Large intestine (tissue), 3 donors: ENCODE results near the gene TMPO. TPM values are rescaled to one million over a fixed set of nuclear protein-coding genes. Genes with fewer than 3 reads are reported as not detected.
A peak's percentile ranks its signal among the peaks of the same experiment; 100 is the strongest.

Source experiments
- DNase-seq, 2 donors: peaks; one replicate each; pipeline versions ENCODE4 v3.0.0 to v3.0.0-alpha.2; 2013
- H3K27ac ChIP-seq: one replicate; pipeline ENCODE4 v1.5.1; 2013; ENCODE audit warnings: low read length
- H3K27me3 ChIP-seq: 2 replicates; pipeline ENCODE4 v1.6.1; 2013; ENCODE audit warnings: low read length; ENCODE audit not compliant: control insufficient read depth, insufficient read depth
- H3K36me3 ChIP-seq: 2 replicates; pipeline ENCODE4 v1.6.1; 2013; ENCODE audit warnings: low read length; ENCODE audit not compliant: control insufficient read depth, insufficient read depth
- H3K4me1 ChIP-seq: one replicate; pipeline ENCODE4 v1.6.1; 2013; ENCODE audit warnings: low read length; ENCODE audit not compliant: control insufficient read depth, insufficient read depth
- H3K4me3 ChIP-seq: one replicate; pipeline ENCODE4 v1.5.1; 2013; ENCODE audit warnings: low read length
- H3K9me3 ChIP-seq: one replicate; pipeline ENCODE4 v1.6.1; 2013; ENCODE audit warnings: mild to moderate bottlenecking, low read depth, low read length, moderate library complexity; ENCODE audit not compliant: control insufficient read depth
- WGBS: methylation state at CpG from one replicate; pipeline ENCODE4 v1.1.5; 2013; ENCODE audit warnings: low lambda C conversion rate; ENCODE audit not compliant: insufficient coverage; 5-methylcytosine and 5-hydroxymethylcytosine counted together
- polyA plus RNA-seq: library from polyadenylated mRNA; unstranded; fragments of 120-200 nt; gene quantifications from one replicate; pipeline ENCODE4 v1.2.1, GENCODE V29; 2013

The TMPO gene
- polyA plus RNA-seq, 1 donor, result 100 TPM

DNA sequence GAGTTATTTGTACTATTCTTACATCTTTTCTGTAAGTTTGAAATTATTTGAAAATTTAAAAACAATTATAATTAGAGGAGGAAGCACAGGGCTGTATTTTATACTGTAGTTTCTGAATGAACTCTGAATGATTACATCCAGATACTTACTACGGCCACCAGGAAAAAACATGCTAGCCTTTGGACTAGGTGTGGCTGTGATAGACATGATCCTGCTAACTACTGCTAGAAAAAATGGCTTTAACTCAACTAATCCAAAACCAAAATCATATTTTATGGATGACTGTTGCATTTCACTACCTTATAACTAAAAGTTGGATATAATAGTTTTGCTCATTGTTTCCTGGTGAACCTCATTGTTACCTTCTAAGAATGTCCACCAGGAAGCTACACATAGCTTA is 63.0 kb downstream of the TMPO start:
- peak overlapping the region; percentile 79 for H3K27ac ChIP-seq
- peak; percentile 70 to 81 for DNase-seq
- WGBS, result no CpG with 5 or more reads among the region's 1 CpG
- no peaks in the 10 kb centered on the region for H3K36me3 ChIP-seq
- no peaks in the 10 kb centered on the region for H3K9me3 ChIP-seq
- no peaks in the 10 kb centered on the region for H3K27me3 ChIP-seq
- peaks cover 26% of the 10 kb centered on the region for H3K4me1 ChIP-seq
- no peak overlapping the region for H3K4me3 ChIP-seq

DNA sequence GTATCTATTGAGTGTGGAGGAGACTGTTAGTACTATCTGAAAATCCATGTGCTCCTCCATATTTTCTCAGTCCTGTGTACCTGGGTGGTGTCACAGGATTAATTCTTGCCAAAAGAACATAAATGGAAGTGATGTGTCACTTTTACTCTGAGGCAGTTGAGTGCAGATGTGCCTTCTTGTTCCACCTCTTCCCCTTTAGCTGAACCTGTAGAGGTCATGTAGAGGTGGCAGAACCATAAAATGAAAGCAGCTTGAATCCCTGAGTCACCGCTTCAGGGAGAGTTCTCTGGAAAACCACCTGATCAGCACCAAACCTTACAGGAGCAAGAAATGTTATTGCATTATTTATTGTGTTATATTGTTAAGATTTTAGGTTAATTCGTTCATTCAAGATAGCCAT is 63.4 kb downstream of the TMPO start:
- peaks cover 23% of the 10 kb centered on the region for H3K4me1 ChIP-seq
- peak; percentile 85 to 92 for DNase-seq
- peak overlapping the region; percentile 79 for H3K27ac ChIP-seq
- H3K9me3 ChIP-seq, result no peaks in the 10 kb centered on the region
- WGBS, result 38% methylated on average over 1 of the region's 2 CpGs
- H3K36me3 ChIP-seq, result no peaks in the 10 kb centered on the region
- H3K4me3 ChIP-seq, result no peak overlapping the region
- no peaks in the 10 kb centered on the region for H3K27me3 ChIP-seq

DNA sequence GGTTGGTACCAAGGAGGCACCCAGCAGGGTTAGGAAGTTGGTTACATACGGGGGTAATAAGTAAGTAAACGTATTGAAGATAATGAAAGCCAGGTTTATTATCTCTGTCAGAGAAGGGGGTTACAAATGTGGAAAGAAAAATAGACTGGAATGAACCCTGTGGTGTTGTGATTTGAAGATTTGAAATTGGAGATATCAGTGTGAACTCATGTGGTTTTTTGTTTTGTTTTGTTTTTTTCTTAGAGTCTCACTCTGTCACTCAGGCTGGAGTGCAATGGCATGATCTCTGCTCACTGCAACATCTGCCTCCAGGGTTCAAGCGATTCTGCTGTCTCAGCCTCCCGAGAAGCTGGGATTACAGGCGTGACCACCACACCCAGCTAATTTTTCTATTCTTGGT is 64.0 kb downstream of the TMPO start:
- Histone ChIP-seq H3K27ac (peak overlapping the region; percentile 79), H3K27me3 (no peaks in the 10 kb centered on the region), H3K36me3 (no peaks in the 10 kb centered on the region), H3K4me1 (peaks cover 21% of the 10 kb centered on the region), H3K4me3 (no peak overlapping the region), H3K9me3 (no peaks in the 10 kb centered on the region)
- WGBS, result 46% methylated on average over 2 of the region's 5 CpGs
- DNase-seq, result no peak

DNA sequence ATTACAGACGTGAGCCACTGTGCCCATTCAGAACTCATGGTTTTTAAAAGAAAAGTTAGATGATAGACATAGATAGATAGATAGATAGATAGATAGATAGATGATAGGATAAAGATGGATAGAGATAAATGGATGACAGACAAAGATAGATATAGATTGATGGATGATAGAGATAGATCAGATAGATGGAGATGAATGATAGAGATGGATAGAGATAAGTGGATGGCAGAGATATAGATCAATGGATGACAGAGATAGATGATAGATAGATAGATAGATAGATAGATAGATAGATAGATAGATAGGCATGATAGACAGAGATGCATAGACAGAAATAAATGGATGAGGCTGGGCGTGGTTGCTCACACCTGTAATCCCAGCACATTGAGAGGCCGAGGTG is 64.4 kb downstream of the TMPO start:
- H3K27ac ChIP-seq, result peak overlapping the region; percentile 79
- H3K4me3 ChIP-seq, result no peak overlapping the region
- no peaks in the 10 kb centered on the region for H3K9me3 ChIP-seq
- no peaks in the 10 kb centered on the region for H3K36me3 ChIP-seq
- H3K27me3 ChIP-seq, result no peaks in the 10 kb centered on the region
- peaks cover 16% of the 10 kb centered on the region for H3K4me1 ChIP-seq
- 88% methylated on average over 1 of the region's 3 CpGs for WGBS
- no peak for DNase-seq

DNA sequence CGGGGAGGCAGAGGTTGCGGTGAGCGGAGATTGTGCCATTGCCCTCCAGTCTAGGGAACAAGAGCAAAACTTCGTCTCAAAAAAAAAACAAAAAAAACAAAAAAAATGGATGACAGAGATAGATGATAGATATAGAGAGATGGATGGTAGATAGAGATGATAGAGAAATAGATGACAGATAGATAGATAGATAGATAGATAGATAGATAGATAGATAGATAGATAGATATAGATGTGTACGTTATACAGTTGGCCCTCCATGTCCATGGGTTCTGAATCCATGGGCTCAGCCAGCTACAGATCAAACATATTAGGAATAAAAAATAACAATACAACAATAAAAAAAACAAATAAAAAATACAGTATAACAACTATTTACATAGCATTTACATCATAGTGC is 65.3 kb downstream of the TMPO start:
- Histone ChIP-seq H3K36me3 (no peaks in the 10 kb centered on the region), H3K27ac (no peak overlapping the region), H3K9me3 (no peaks in the 10 kb centered on the region), H3K27me3 (no peaks in the 10 kb centered on the region), H3K4me3 (no peak overlapping the region), H3K4me1 (peaks cover 11% of the 10 kb centered on the region)
- DNase-seq, result no peak
- WGBS, result 95% methylated on average over 4 of the region's 5 CpGs

DNA sequence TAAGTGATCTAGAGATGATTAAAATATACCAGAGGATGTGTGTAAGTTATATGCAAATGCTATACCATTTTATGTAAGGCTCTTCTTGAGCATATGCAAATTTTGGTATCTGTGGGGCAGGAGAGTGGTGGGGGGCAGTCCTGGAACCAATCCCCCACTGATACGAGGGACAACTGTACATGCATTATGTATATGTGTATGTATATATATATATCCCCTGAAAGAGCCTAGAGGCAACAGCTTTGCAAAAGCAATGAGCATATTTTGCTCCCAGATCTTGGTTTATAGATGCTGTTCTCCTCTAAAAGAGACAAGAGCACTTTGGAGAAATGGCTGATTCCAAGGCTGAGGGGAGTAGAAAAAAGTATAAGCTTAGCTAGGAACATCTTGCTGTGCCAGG is 65.7 kb downstream of the TMPO start:
- Histone ChIP-seq H3K27ac (no peak overlapping the region), H3K4me1 (peaks cover 11% of the 10 kb centered on the region), H3K9me3 (no peaks in the 10 kb centered on the region), H3K36me3 (no peaks in the 10 kb centered on the region), H3K27me3 (no peaks in the 10 kb centered on the region), H3K4me3 (no peak overlapping the region)
- WGBS, result no CpG with 5 or more reads among the region's 1 CpG
- DNase-seq, result no peak

DNA sequence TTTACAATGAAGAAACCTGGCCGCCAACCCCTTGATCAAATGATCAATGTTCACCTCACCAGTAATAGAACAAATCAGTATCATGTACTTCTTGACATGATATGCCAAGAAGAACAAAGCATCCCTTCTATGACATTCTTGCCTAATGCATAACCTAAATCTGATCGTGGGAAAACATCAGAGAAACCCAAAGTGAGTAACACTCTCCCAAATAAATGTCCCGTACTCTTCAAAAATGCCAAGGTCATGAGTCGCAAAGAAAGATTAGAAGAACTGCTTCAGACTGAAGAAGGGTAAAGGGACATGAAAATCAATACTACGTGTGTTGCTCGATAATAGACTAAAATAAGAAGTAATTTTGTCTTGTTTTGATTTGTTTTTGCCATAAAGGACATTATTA is 66.7 kb downstream of the TMPO start:
- no peak for DNase-seq
- WGBS, result 87% methylated on average over 6 of the region's 6 CpGs
- no peak overlapping the region for H3K4me3 ChIP-seq
- H3K36me3 ChIP-seq, result no peaks in the 10 kb centered on the region
- no peak overlapping the region for H3K27ac ChIP-seq
- no peaks in the 10 kb centered on the region for H3K27me3 ChIP-seq
- no peaks in the 10 kb centered on the region for H3K9me3 ChIP-seq
- H3K4me1 ChIP-seq, result peaks cover 11% of the 10 kb centered on the region

DNA sequence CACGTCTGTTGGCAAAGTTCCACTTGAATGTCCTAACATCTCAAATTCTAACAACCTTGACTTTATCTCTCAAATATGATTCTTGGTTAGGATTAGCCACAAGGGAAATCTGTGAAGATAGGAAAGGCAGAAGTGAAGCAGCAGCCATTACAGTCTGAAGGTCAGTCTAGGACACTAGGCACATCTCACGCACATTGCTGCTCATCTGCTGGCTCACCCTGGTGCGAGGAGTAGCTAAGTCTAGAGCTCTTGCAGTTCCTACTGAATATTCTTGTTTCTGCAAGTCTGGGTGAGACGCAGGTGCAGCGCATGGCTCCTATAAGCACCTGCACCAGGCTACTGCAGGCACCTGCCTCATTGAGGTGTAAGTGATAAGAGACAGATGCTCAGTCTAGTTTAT is 71.7 kb downstream of the TMPO start:
- Histone ChIP-seq H3K9me3 (no peaks in the 10 kb centered on the region), H3K27ac (no peak overlapping the region), H3K4me3 (no peak overlapping the region), H3K27me3 (no peaks in the 10 kb centered on the region), H3K36me3 (no peaks in the 10 kb centered on the region), H3K4me1 (no peaks in the 10 kb centered on the region)
- WGBS, result no CpG with 5 or more reads among the region's 5 CpGs
- DNase-seq, result no peak

DNA sequence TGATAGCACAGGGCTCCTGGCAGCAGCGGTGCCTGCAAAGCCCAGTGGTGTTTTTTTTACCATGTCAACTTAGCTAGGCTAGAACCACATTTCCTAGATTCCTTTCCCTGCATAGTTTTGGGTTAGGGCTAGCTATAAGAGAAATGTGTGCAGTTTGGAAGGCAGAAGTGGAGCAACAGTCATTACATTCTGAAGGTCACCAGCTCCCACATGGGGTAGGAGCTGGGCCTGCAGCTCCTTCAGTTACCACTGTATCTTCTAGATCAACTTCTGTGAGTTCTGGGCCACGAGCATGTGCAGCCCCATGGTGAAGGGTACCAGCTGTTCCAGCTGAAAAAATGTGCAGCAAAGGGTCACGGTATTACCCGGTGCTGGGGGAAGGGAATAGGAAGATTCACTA is 75.8 kb downstream of the TMPO start:
- H3K9me3 ChIP-seq, result no peaks in the 10 kb centered on the region

DNA sequence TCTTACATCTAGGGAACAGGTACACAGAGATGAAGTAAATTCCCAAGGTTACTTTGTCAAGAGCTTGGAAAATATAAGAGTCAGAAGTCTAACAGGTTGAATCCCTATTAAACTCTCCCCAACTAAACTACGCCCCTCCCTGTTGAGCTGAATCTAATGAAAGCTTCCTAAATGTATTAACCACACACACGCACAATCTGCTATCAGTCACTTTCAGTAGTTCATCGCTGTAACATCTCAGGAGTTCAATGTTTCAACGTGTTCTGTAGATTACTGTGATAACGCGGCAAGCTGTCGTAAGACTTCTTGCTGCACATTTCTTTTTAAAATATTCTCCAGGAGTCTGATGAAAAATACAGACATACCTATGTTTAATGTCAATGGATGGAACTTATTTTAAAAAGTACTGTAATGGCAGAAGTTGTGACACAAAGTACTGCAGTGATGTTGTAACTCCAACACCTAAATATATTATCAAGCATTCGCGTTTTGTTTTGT is 77.5 kb downstream of the TMPO start:
- WGBS, result no CpG with 5 or more reads among the region's 9 CpGs
- DNase-seq, result peak in 1 of 2 donors; percentile 37
- peaks cover 4% of the 10 kb centered on the region for H3K4me1 ChIP-seq
- H3K9me3 ChIP-seq, result no peaks in the 10 kb centered on the region
- peak overlapping the region; percentile 65 for H3K27ac ChIP-seq
- H3K36me3 ChIP-seq, result peaks cover 20% of the 10 kb centered on the region
- no peaks in the 10 kb centered on the region for H3K27me3 ChIP-seq
- peak overlapping the region; percentile 41 for H3K4me3 ChIP-seq

More for the DNA sequence above, 75.8 kb downstream of the TMPO start:
- Histone ChIP-seq H3K27ac (no peak overlapping the region), H3K4me1 (peaks cover 4% of the 10 kb centered on the region), H3K4me3 (no peak overlapping the region), H3K27me3 (no peaks in the 10 kb centered on the region), H3K36me3 (peaks cover 5% of the 10 kb centered on the region)
- no peak for DNase-seq
- 100% methylated on average over 2 of the region's 4 CpGs for WGBS

DNA sequence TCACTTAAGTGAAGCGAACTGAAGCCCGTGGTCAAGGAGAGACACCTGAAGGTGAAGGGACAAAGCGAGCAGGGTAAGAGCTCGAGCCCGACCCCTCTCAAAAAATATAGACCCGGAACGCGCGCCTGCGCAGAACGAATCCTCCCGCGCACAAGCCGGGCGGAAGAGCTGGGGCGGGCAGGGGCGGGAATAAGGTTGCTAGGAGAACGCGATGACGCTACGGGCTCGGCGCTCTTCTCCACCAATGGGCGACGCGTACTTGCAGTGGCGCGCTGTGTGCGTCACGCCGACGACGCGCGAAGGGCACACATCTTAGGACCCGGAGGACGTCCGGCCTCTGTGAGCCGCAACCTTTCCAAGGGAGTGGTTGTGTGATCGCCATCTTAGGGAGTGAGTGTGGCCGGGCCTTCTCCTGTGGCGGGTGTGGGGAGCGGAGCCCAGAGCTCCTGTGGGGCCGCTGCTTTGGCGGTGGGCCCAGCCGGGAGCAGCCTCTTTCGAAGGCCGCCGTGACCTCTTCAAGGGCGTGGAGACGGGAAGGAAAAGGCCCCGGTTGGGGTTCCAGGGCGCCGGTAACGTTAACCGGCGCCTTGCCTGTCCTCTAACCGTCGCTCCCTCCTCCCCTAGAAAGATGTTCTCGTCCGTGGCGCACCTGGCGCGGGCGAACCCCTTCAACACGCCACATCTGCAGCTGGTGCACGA is 78.1 kb downstream of the TMPO start, which contains the start of gene SLC25A3:
SLC25A3 (plus strand) TSS at position 336 of the 699 bp plus-strand sequence; CDS start at position 629, 293 bp downstream.
- peak within 1 kb of the TSS; percentile 95 for H3K27ac ChIP-seq
- no CpG with 5 or more reads among the region's 67 CpGs for WGBS

More for the DNA sequence above, 78.1 kb downstream of the TMPO start, which contains the start of gene SLC25A3:
- no peaks in the 10 kb centered on the region for H3K9me3 ChIP-seq
- peaks cover 26% of the 10 kb centered on the region for H3K36me3 ChIP-seq
- H3K4me3 ChIP-seq, result peak within 1 kb of the TSS; percentile 84
- H3K27me3 ChIP-seq, result no peaks in the 10 kb centered on the region
- peak; percentile 99 for DNase-seq
- H3K4me1 ChIP-seq, result peaks cover 4% of the 10 kb centered on the region
